WERI-Rb-1 (cell line): Measurements from ENCODE around the gene NAIP.
"Not testable (repeated sequence)": the region's sequence is repeated elsewhere in the genome, so short reads cannot be mapped to it uniquely, and the experiment has no call there.

Source experiments
- DNase-seq: peaks from one replicate; pipeline ENCODE4 v3.0.0-alpha.2; 2020
- H3K27ac ChIP-seq: fragments of 250-450 bp; sonication (Bioruptor Pico); 2 replicates; pipeline ENCODE4 v1.5.1; 2020; ENCODE audit warnings: mild to moderate bottlenecking, moderate library complexity
- H3K27me3 ChIP-seq: fragments of 250-450 bp; sonication (Bioruptor Pico); 2 replicates; pipeline ENCODE4 v1.5.1; 2021; ENCODE audit warnings: mild to moderate bottlenecking, low read depth, moderate library complexity; ENCODE audit not compliant: insufficient read depth, severe bottlenecking
- H3K36me3 ChIP-seq: fragments of 250-450 bp; sonication (Bioruptor Pico); 2 replicates; pipeline ENCODE4 v1.5.1; 2020; ENCODE audit warnings: mild to moderate bottlenecking, moderate library complexity
- H3K4me3 ChIP-seq: 2 replicates; pipeline ENCODE4 v1.5.1; 2011; ENCODE audit warnings: low read depth, mild to moderate bottlenecking, control low read depth, low read length
- H3K9me3 ChIP-seq: fragments of 250-450 bp; sonication (Bioruptor Pico); 2 replicates; pipeline ENCODE4 v1.5.1; 2021; ENCODE audit warnings: mild to moderate bottlenecking, moderate library complexity; ENCODE audit not compliant: severe bottlenecking

Gene NAIP, protein sequence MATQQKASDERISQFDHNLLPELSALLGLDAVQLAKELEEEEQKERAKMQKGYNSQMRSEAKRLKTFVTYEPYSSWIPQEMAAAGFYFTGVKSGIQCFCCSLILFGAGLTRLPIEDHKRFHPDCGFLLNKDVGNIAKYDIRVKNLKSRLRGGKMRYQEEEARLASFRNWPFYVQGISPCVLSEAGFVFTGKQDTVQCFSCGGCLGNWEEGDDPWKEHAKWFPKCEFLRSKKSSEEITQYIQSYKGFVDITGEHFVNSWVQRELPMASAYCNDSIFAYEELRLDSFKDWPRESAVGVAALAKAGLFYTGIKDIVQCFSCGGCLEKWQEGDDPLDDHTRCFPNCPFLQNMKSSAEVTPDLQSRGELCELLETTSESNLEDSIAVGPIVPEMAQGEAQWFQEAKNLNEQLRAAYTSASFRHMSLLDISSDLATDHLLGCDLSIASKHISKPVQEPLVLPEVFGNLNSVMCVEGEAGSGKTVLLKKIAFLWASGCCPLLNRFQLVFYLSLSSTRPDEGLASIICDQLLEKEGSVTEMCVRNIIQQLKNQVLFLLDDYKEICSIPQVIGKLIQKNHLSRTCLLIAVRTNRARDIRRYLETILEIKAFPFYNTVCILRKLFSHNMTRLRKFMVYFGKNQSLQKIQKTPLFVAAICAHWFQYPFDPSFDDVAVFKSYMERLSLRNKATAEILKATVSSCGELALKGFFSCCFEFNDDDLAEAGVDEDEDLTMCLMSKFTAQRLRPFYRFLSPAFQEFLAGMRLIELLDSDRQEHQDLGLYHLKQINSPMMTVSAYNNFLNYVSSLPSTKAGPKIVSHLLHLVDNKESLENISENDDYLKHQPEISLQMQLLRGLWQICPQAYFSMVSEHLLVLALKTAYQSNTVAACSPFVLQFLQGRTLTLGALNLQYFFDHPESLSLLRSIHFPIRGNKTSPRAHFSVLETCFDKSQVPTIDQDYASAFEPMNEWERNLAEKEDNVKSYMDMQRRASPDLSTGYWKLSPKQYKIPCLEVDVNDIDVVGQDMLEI (N-terminal part only)

DNA sequence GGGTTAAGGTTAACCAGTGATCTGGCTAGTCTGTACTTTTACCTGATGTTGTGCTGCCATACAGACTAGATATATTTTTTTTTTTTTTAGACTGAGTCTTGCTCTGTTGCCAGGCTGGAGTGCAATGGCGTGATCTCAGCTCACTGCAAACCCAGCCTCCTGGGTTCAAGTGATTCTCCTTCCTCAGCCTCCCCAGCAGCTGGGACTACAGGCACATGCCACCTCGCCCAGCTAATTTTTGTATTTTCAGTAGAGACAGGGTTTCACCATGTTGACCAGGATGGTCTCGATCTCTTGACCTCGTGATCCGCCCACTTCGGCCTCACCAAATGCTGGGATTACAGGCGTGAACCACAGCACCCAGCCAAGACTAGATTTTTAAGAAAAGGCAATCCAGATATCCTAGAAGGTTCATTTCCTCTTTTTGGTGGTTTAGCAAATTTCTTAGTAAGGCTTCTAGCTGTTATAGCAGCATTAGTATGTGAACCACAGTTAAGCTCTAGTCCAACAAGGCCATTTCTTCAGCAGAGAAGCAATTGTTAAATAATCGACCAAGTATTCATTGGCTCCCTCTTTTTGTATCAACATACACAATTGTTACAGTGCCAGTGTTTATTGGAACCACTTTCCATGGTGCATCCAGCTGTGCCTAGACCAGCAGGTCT is at the start of gene NAIP:
Gene NAIP, minus strand, starts transcription at position 51 of the 665 bp plus-strand sequence. CDS start 12,424 bp downstream, outside the sequence.
- DNase-seq, H3K27ac ChIP-seq, H3K27me3 ChIP-seq, H3K4me3 ChIP-seq, H3K9me3 ChIP-seq, H3K36me3 ChIP-seq: not testable (repeated sequence)

DNA sequence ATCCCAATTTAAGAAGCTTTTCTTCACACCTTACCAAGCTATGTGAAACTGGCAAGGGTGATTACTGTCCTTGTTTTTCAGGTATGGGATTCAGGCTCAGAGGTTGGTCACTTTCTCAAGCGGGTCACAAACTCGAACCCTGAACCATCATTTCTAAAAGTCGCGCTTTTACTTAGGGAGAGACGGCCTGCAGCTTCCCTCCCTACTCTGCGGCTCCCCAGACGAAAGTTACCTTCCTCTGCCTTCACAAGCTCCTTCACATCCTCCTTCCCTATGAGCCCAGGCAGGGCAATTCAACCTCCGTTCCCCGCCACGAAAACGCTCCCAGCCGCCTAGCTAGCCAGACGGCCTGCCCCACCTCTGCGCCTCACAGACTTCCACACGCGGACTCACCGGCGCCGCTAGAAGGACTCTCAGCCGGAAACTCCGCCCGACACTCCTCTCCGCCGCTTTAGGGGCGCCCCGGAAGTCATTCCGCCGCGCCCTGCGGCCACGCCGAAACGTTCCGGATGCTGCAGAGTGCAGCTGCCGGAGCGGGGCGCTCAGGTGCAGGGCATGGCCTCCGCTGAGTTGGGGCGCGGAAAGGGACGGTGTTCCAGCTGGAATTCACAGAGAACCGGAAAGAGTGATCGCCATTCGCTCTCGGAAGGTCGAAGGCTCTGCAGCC is 42.3 kb upstream of the NAIP start, which contains the start of gene GTF2H2:
Gene GTF2H2, minus strand, starts transcription at position 415 of the 667 bp plus-strand sequence. CDS start 4,913 bp downstream, outside the sequence.
- not testable (repeated sequence) for H3K27ac ChIP-seq, H3K27me3 ChIP-seq, H3K36me3 ChIP-seq, H3K9me3 ChIP-seq, H3K4me3 ChIP-seq, DNase-seq

DNA sequence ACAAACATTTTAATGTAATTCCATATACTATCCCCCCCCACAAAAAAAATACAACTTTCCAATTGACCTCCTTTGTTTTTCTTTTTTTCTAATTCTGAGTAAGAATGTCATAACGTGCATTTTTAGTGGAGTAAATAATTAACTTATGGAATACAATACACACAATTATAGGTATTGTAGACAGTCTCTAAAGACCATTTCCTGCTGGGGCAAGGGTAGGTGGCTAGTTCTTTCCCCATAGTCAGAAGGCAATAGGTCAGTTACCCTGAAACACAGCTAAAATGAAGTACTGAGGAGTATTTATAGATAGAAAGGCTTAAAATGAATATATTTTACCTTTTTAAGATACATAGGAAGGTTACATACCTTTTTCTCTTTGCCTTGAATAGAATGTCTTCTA is 36.2 kb upstream of the NAIP start:
- not testable (repeated sequence) for H3K9me3 ChIP-seq, H3K27me3 ChIP-seq, DNase-seq, H3K4me3 ChIP-seq, H3K27ac ChIP-seq, H3K36me3 ChIP-seq

DNA sequence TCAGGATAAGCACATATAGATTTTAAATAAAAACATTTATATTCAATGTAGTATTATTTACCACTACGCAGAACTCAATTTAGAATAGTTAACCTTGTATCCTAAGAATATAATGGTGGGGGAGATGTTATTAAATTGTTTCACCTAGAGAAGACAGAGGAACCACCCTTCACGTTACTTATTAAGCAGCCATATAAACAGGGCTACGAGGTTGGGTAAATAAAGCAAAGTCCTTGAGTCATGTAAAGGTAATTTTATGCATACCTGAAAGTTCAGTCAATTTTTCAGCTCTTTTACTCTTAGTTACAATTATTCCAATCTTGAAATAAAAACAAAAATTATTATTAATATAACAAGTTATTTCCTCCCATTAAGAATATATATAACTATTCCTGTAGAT is 34.3 kb upstream of the NAIP start:
- H3K27ac ChIP-seq, H3K27me3 ChIP-seq, H3K4me3 ChIP-seq, DNase-seq, H3K9me3 ChIP-seq, H3K36me3 ChIP-seq: not testable (repeated sequence)

DNA sequence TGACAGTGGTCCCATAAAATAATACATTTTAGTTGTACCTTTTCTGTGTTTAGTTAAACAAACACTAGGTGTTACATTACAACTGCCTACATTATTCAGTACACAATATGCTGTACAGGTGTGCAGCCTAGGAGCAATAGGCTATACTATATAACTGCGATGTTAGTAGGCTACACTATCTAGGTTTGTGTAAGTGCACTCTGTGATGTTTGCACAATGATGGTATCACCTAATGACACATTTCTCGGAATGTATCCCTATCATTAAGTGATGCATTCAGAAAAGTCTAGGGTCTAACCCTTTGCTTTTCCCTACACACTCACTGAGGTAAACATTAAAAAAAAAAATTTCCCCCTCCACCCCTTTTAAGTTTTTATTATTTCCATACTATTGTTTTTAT is 19.7 kb upstream of the NAIP start:
- not testable (repeated sequence) for H3K27ac ChIP-seq, DNase-seq, H3K4me3 ChIP-seq, H3K9me3 ChIP-seq, H3K36me3 ChIP-seq, H3K27me3 ChIP-seq

DNA sequence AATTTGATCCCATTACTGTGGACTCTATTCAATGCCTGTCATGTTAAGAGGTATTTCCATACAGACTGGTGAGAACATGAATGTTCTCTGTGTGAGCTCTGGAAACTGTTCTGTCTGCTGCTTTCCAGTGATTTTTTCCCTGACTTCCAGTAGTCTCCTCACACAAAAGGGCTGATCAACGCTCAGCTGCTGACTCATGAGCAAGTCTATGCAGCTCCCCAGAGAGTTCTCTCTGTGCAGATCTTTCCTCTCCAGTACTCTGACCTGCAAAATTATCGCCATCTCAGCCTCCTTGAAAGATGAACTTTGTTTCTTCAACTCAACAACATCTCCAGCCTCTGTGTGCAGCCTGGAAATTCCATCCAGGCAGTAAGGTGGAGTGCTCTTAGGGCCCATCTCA is 19.0 kb upstream of the NAIP start:
- H3K27me3 ChIP-seq, DNase-seq: not testable (repeated sequence)

DNA sequence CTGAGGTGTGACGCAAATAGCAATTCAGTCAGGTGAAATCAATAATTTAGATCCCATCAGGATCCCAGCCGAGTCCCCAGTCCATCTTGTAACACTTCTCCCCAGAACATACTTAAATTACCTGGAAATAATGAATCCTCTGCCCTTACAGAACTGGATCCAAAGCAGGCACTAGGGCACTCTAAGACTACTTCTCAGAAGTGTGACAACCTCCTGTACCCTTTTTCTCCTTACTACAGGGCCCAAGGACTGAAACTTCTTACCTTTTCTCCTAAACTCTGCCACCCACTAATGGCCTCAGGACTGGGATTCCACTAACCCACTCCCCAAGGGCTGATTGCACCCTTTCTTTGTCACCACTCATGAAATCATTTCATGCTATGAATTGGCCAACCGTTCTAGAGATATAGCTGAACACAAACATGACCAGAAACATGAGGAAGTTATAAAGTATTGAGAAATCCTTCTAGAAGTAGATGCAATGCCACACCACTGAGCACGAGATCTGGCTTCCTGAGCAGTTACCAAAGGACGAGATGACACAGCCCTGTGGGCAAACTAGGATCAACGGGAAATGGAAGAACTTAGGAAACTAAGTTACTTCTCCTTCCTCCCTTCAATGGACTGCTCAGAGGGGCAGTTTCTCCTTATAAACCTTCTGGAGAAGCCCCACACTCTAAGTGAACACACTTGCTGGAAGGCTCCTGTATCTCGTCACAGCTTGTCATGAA is 6.1 kb upstream of the NAIP start:
- not testable (repeated sequence) for H3K36me3 ChIP-seq, H3K4me3 ChIP-seq, H3K27ac ChIP-seq, DNase-seq, H3K27me3 ChIP-seq, H3K9me3 ChIP-seq

More for the DNA sequence above, 19.0 kb upstream of the NAIP start:
- H3K9me3 ChIP-seq, H3K36me3 ChIP-seq, H3K27ac ChIP-seq, H3K4me3 ChIP-seq: not testable (repeated sequence)

DNA sequence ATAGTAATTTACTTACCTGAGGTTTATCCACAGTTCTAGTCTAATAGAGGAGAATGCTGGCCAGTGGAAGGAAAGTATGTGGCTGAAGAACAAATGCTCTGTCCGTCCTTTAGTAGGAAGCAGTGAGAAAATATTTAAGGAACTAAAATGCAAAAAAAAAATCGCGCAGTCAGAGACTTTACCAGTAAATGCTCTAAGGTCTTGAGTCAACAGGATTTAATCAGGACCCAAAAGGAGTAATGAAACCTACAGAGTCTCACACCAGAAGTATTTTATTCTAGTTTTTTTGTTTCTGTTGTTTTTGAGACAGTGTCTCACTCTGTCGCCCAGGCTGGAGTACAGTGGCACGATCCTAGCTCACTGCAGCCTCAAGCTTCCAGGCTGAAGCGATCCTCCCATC is 4.5 kb downstream of the NAIP start:
- not testable (repeated sequence) for H3K27me3 ChIP-seq, H3K36me3 ChIP-seq, H3K4me3 ChIP-seq, H3K27ac ChIP-seq, DNase-seq, H3K9me3 ChIP-seq

DNA sequence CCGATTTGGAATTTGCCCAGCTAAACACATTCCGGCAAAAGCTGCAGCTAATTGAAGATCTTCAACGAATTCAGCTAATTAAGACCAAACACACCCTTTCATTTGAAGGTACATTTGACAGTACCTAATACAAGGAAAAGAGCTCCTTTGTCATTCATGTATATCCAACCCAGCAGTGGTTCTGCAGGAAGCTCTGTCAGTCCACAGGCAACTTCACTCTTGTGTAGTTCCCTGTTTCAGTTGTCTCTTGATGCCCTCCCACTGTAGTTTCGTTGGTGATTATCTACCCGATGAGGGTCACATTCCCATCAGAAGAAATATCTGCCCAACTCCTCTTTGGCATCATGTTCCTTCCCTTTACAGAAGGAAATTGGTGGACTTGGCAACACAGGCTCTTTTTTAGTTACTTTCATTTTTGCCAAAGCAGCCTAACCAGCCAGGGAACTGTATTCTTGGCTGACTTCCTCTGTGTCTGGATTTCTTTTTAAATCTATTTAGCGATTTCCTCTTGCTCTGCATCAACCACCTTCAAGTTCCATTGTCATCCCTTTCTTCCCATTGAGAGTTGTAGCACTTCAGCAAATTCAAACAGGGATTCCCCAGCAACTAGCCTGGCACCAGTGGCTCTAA is 6.6 kb downstream of the NAIP start:
- DNase-seq, H3K36me3 ChIP-seq, H3K27me3 ChIP-seq, H3K4me3 ChIP-seq, H3K27ac ChIP-seq, H3K9me3 ChIP-seq: not testable (repeated sequence)
